Calu3 (cell line): ENCODE results near the gene GJA5. TPM values are rescaled to one million over a fixed set of nuclear protein-coding genes. Genes with fewer than 3 reads are reported as not detected.

Experiments
- BruUV-seq: library from RNA; stranded (reverse); fragments of 400-500 nt; replicated peaks from 2 replicates; lab custom pipeline; 2021; lab: Mats Ljungman, UMichigan
- CTCF ChIA-PET: fragments of 300-600 bp; sonication (Branson Sonifier 250); formaldehyde crosslinking; loops from one replicate; lab custom pipeline; 2022; ENCODE audit warnings: antibody characterized with exemption; lab: Charles Lee
- DNase-seq: peaks from one replicate; pipeline ENCODE4 v3.0.0; 2022
- H3K27ac Mint-ChIP-seq: one replicate; pipeline ENCODE4 v1.8.0; 2022; ENCODE audit warnings: mixed read lengths; ENCODE audit not compliant: unreplicated experiment
- H3K27me3 Mint-ChIP-seq: one replicate; pipeline ENCODE4 v1.8.0; 2022; ENCODE audit warnings: mixed read lengths; ENCODE audit not compliant: unreplicated experiment
- H3K36me3 Mint-ChIP-seq: one replicate; pipeline ENCODE4 v1.8.0; 2022; ENCODE audit warnings: mild to moderate bottlenecking, moderate library complexity, mixed read lengths; ENCODE audit not compliant: insufficient read depth, unreplicated experiment
- H3K4me1 Mint-ChIP-seq: one replicate; pipeline ENCODE4 v1.8.0; 2022; ENCODE audit warnings: mild to moderate bottlenecking, low read depth, mixed read lengths; ENCODE audit not compliant: unreplicated experiment
- H3K4me3 Mint-ChIP-seq: one replicate; pipeline ENCODE4 v1.8.0; 2022; ENCODE audit warnings: mild to moderate bottlenecking, low read depth, moderate library complexity, mixed read lengths; ENCODE audit not compliant: unreplicated experiment
- H3K9me3 Mint-ChIP-seq: one replicate; pipeline ENCODE4 v1.8.0; 2022; ENCODE audit warnings: low read depth, mixed read lengths; ENCODE audit not compliant: unreplicated experiment
- intact Hi-C: fragments of 100-400 bp; cut with micrococcal nuclease; formaldehyde crosslinking; loops from one replicate; pipeline ENCODE4 v1.10.0; 2022; ENCODE audit not compliant: unreplicated experiment
- total RNA-seq: library from RNA; stranded (reverse); gene quantifications from 2 replicates; pipeline ENCODE4 v1.2.3, GENCODE V29; 2022
- TF ChIP-seq, protein P1 (sequence below): fragments of 200-600 bp; IDR thresholded peaks from one replicate; pipeline ENCODE4 v1.8.0; 2022; ENCODE audit warnings: antibody characterized with exemption; ENCODE audit not compliant: unreplicated experiment

GJA5 gene
- total RNA-seq, 1 experiment from 2014 or later = not detected

DNA sequence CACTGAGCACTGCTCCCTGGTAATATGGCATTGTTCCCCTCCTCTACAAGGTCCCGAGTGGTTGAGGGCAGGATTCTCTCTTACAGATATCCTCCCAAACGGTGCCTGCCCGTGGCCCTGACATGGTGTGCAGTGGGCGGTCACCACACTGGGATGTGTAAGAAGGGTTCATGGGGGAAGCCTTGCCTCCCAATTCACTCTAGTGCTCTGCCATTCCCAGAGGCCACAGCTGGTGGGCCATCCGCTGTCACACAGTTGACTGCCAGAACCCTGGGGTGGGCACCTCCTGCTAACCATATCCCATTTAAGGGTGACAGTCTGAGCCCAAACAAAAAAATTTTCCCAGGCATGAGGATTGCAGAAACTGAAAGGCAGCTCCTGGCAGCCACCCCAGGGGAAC, 9.1 kb downstream of the GJA5 start:
- Mint-ChIP-seq H3K27me3 (no peaks in the 10 kb centered on the region), H3K36me3 (no peaks in the 10 kb centered on the region), H3K4me3 (no peak overlapping the region), H3K4me1 (peaks cover 16% of the 10 kb centered on the region), H3K9me3 (no peaks in the 10 kb centered on the region), H3K27ac (no peak overlapping the region)
- TF ChIP-seq, protein P1, sequence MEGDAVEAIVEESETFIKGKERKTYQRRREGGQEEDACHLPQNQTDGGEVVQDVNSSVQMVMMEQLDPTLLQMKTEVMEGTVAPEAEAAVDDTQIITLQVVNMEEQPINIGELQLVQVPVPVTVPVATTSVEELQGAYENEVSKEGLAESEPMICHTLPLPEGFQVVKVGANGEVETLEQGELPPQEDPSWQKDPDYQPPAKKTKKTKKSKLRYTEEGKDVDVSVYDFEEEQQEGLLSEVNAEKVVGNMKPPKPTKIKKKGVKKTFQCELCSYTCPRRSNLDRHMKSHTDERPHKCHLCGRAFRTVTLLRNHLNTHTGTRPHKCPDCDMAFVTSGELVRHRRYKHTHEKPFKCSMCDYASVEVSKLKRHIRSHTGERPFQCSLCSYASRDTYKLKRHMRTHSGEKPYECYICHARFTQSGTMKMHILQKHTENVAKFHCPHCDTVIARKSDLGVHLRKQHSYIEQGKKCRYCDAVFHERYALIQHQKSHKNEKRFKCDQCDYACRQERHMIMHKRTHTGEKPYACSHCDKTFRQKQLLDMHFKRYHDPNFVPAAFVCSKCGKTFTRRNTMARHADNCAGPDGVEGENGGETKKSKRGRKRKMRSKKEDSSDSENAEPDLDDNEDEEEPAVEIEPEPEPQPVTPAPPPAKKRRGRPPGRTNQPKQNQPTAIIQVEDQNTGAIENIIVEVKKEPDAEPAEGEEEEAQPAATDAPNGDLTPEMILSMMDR = no peak
- CTCF ChIA-PET = no interaction called here
- intact Hi-C loops = no loop called here
- DNase-seq = no peak
- no TSS peak for BruUV-seq

DNA sequence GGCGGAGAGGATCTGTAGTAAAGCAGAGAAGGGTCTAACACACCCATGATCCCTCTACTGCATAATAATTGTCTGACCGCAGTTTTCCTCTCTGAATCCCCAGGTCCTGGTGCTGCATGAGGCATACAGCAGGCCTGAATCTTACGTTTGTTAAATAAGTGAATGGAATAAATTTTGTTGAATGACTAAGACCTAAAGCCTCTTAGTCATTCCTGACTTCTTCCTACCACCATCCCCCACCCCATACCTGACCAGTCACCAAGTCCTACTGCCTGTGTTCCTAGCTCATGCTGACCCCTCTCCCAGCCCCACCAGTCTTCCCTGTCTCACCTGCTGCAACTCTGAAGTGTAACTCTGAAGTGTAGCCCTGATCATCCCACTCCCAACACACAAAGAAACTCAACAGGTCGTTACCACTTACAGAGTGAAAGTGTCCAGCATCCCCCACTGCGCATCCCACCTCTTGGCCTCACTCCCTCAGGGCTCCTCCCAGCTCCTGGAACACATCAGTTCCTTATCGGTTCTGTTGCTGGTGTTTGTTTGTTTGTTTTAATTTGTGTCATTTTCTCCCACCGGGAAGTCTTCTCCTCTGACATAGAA, 9.7 kb downstream of the GJA5 start:
- H3K27me3 Mint-ChIP-seq = no peaks in the 10 kb centered on the region
- no peak overlapping the region for H3K27ac Mint-ChIP-seq
- TF ChIP-seq, protein P1 = no peak
- H3K4me3 Mint-ChIP-seq = no peak overlapping the region
- no TSS peak for BruUV-seq
- intact Hi-C loops = no loop called here
- CTCF ChIA-PET = no interaction called here
- no peaks in the 10 kb centered on the region for H3K9me3 Mint-ChIP-seq
- no peaks in the 10 kb centered on the region for H3K36me3 Mint-ChIP-seq
- DNase-seq = no peak
- peaks cover 13% of the 10 kb centered on the region for H3K4me1 Mint-ChIP-seq

DNA sequence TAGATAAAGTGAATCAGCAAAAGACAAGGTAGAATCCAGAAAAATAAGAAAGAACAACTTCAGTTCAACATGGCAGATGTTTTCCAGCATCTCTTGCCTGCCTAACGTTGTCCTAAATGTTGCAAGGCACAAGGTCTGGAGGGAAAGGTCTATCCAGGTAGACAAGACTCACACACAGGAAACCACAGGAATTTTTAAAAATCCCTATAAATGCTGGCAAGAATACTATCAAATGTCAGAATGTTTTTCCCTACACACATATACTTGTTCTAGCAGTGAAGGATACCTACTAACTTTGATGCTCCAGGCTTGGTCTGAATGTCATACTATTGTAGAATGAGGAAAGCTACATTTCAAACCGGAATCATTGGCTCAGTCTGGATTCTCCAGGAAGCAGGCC, 10.6 kb downstream of the GJA5 start:
- intact Hi-C loops = no loop called here
- Mint-ChIP-seq H3K27ac (no peak overlapping the region), H3K36me3 (no peaks in the 10 kb centered on the region), H3K9me3 (no peaks in the 10 kb centered on the region), H3K4me1 (peaks cover 13% of the 10 kb centered on the region), H3K27me3 (no peaks in the 10 kb centered on the region), H3K4me3 (no peak overlapping the region)
- TF ChIP-seq, protein P1 = no peak
- BruUV-seq = no TSS peak
- CTCF ChIA-PET = interaction anchor here (1.8 kb wide), 1 partner anchor 16 kb away, joined by 3 read pairs; no protein-coding TSS in a partner anchor
- DNase-seq = no peak

DNA sequence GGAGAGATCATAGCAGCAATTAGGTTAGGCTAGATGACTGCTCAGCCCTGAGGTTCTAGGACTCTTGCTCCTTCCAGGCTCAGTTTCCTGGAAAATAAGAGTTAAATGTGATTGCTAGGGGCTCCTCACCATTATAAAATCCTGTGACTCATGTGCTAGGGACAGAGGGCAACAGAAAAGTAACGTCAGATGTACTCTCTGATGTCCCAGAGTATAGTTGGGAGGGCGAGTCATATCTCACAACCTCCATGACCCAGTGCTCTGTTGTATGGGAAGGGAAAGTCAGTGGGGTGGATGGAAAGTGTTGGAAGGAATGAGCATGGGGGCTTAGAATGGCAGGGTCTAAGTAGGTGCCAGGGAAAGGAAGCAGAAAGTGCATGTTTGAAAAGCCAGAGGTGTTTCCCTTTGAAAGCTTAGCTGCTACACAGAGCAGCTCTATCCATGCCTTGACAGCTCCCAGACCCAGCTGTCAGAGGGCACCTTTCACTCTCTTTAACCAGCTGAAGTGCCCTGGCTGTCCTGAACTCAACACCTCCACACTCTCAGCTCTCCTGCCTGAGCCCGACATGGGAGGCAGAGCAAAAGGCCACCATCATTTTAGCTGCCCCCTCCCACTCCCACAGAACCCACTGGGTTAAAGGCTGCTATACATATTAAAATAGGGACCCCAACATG, 11.6 kb downstream of the GJA5 start:
- Mint-ChIP-seq H3K4me3 (no peak overlapping the region), H3K9me3 (no peaks in the 10 kb centered on the region), H3K36me3 (no peaks in the 10 kb centered on the region), H3K4me1 (peaks cover 13% of the 10 kb centered on the region), H3K27ac (no peak overlapping the region), H3K27me3 (no peaks in the 10 kb centered on the region)
- BruUV-seq = no TSS peak
- CTCF ChIA-PET = interaction anchor here (0.6 to 1.8 kb wide), 2 partner anchors 17 to 221 kb away, joined by 3 read pairs; no protein-coding TSS in a partner anchor
- TF ChIP-seq, protein P1 = no peak
- intact Hi-C loops = no loop called here
- no peak for DNase-seq
